ENCODE data around the gene MLLT3.

Gene MLLT3

GRCh38 chr9:20310024-20310423 lies 312.3 kb downstream of the MLLT3 start:
- no peak for TF ChIP-seq CTCF (IDR thresholded peaks at IDR 0.05; ENCODE audit: insufficient read depth, low read length, poor library complexity, severe bottlenecking)
- TF ChIP-seq EZH2phosphoT487 (conservative IDR thresholded peaks at IDR 0.05; ENCODE audit: low read length): no peak
- Histone ChIP-seq H3K27ac (ENCODE audit: low read depth, low read length) (no peak overlapping the region), H2AFZ (ENCODE audit: low read depth, low read length, severe bottlenecking) (no peak overlapping the region)

DNA sequence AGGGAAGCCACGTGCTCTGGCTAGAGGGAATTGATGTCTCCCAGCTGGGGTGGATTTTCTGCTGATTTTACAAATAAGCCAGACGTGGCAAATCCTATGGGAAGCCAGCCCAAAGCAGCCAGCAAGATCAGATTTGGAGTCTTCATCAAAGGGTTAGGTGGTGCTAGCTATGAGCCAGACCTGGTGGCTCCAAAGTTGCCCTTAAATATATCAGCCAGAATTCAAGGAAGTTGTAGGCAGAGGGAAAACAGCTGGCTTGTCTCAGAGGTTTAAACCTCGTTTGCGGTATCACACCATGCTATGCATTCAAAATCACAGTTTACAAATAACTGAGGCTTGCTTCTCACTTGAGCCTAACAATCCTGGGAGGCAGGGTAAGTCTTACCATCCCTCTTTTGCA lies 313.2 kb downstream of the MLLT3 start:
- no peak overlapping the region for H3K4me2 ChIP-seq (ENCODE audit: low read depth, low read length, poor library complexity, severe bottlenecking)
- TF ChIP-seq CTCF (IDR thresholded peaks at IDR 0.05; ENCODE audit: insufficient read depth, low read length, poor library complexity, severe bottlenecking): no peak
- H2AFZ ChIP-seq (ENCODE audit: low read depth, low read length, severe bottlenecking): no peak overlapping the region
- H3K4me3 ChIP-seq (ENCODE audit: insufficient read depth, low read length, poor library complexity, severe bottlenecking): no peak overlapping the region
- H3K36me3 ChIP-seq (ENCODE audit: low read length): no peaks in the 10 kb centered on the region
- H3K27ac ChIP-seq (ENCODE audit: low read depth, low read length): no peak overlapping the region
- no peaks in the 10 kb centered on the region for H3K9me3 ChIP-seq (ENCODE audit: insufficient read depth, low read length)
- H3K9ac ChIP-seq (ENCODE audit: low read length): no peak overlapping the region
- no peaks in the 10 kb centered on the region for H3K79me2 ChIP-seq (ENCODE audit: insufficient read depth, low read length)
- H3K9me2 ChIP-seq (replicated peaks; ENCODE audit: insufficient read depth, low read length): no peaks in the 10 kb centered on the region
- H3F3A ChIP-seq (ENCODE audit: insufficient read depth): no peaks in the 10 kb centered on the region
- H3K27me3 ChIP-seq (ENCODE audit: low read length): peaks cover 5% of the 10 kb centered on the region; the same call in 1 of the 2 replicates
- no peaks in the 10 kb centered on the region for H4K20me1 ChIP-seq (ENCODE audit: low read depth, low read length)

More at GRCh38 chr9:20310024-20310423, 312.3 kb downstream of the MLLT3 start:
- peaks cover 5% of the 10 kb centered on the region; the same call in 1 of the 2 replicates for H3K27me3 ChIP-seq (ENCODE audit: low read length)
- no peaks in the 10 kb centered on the region for H3K9me3 ChIP-seq (ENCODE audit: insufficient read depth, low read length)
- no peak overlapping the region for H3K4me2 ChIP-seq (ENCODE audit: low read depth, low read length, poor library complexity, severe bottlenecking)
- no peaks in the 10 kb centered on the region for H3K36me3 ChIP-seq (ENCODE audit: low read length)
- H3K79me2 ChIP-seq (ENCODE audit: insufficient read depth, low read length): no peaks in the 10 kb centered on the region
- no peaks in the 10 kb centered on the region for H4K20me1 ChIP-seq (ENCODE audit: low read depth, low read length)
- no peaks in the 10 kb centered on the region for H3K9me2 ChIP-seq (replicated peaks; ENCODE audit: insufficient read depth, low read length)
- H3F3A ChIP-seq (ENCODE audit: insufficient read depth): no peaks in the 10 kb centered on the region
- H3K9ac ChIP-seq (ENCODE audit: low read length): no peak overlapping the region
- no peak overlapping the region for H3K4me3 ChIP-seq (ENCODE audit: insufficient read depth, low read length, poor library complexity, severe bottlenecking)

- Histone ChIP-seq H3K27me3 (ENCODE audit: low read length) (peaks cover 5% of the 10 kb centered on the region; the same call in 1 of the 2 replicates), H3F3A (ENCODE audit: insufficient read depth) (no peaks in the 10 kb centered on the region), H3K4me3 (ENCODE audit: insufficient read depth, low read length, poor library complexity, severe bottlenecking) (no peak overlapping the region), H3K36me3 (ENCODE audit: low read length) (no peaks in the 10 kb centered on the region), H3K9me2 (replicated peaks; ENCODE audit: insufficient read depth, low read length) (no peaks in the 10 kb centered on the region), H3K4me2 (ENCODE audit: low read depth, low read length, poor library complexity, severe bottlenecking) (no peak overlapping the region), H3K9ac (ENCODE audit: low read length) (no peak overlapping the region), H2AFZ (ENCODE audit: low read depth, low read length, severe bottlenecking) (no peak overlapping the region), H3K27ac (ENCODE audit: low read depth, low read length) (no peak overlapping the region), H3K9me3 (ENCODE audit: insufficient read depth, low read length) (no peaks in the 10 kb centered on the region), H3K79me2 (ENCODE audit: insufficient read depth, low read length) (no peaks in the 10 kb centered on the region), H4K20me1 (ENCODE audit: low read depth, low read length) (no peaks in the 10 kb centered on the region)
- TF ChIP-seq CTCF (IDR thresholded peaks at IDR 0.05; ENCODE audit: insufficient read depth, low read length, poor library complexity, severe bottlenecking): no peak
- no peak for TF ChIP-seq EZH2phosphoT487 (conservative IDR thresholded peaks at IDR 0.05; ENCODE audit: low read length)
Measured at GRCh38 chr9:20307621-20308020, 314.7 kb downstream of the MLLT3 start.

All from SU-DHL-6 (cell line).